H1 (cell line): ENCODE results near the gene PEX19.

ENCODE experiments used
- ATF2 ChIP-seq: IDR thresholded peaks from 2 replicates; pipeline ENCODE4 v1.6.1; 2012; ENCODE audit warnings: low read length, inconsistent platforms
- EP300 ChIP-seq, 2 experiments: IDR thresholded peaks; 1 replicate in 1 of 2; 2 replicates in 1 of 2; pipeline ENCODE4 v1.6.1; 2011 to 2012; ENCODE audit warnings: low read depth in 2 of 2, low read length in 2 of 2, mild to moderate bottlenecking in 2 of 2, borderline replicate concordance in 1 of 2, inconsistent platforms in 1 of 2, moderate library complexity in 1 of 2
- HDAC6 ChIP-seq: IDR thresholded peaks from one replicate; pipeline ENCODE4 v1.7.1; 2012; ENCODE audit warnings: low read depth, mild to moderate bottlenecking, inconsistent platforms, low read length, moderate library complexity
- JUN ChIP-seq: IDR thresholded peaks from 2 replicates; pipeline ENCODE4 v1.6.1; 2011; ENCODE audit warnings: low read depth, mild to moderate bottlenecking, improper control_type of control experiment, low read length
- NRF1 ChIP-seq: IDR thresholded peaks from 2 replicates; pipeline ENCODE4 v1.6.1; 2011; ENCODE audit warnings: mild to moderate bottlenecking, low read depth, low read length, improper control_type of control experiment
- PHF8 ChIP-seq: fragments of 200-600 bp; sonication (generic); conservative IDR thresholded peaks from 2 replicates; pipeline ENCODE4 v1.7.1; 2012; ENCODE audit warnings: low read depth, mild to moderate bottlenecking, inconsistent platforms, low read length, moderate library complexity
- RFX5 ChIP-seq: IDR thresholded peaks from 2 replicates; pipeline ENCODE4 v1.6.1; 2011; ENCODE audit warnings: low read depth, low read length, improper control_type of control experiment, borderline replicate concordance
- RXRA ChIP-seq: IDR thresholded peaks from 2 replicates; pipeline ENCODE4 v1.6.1; 2011; ENCODE audit warnings: low read depth, mild to moderate bottlenecking, low read length, moderate library complexity; ENCODE audit not compliant: insufficient read depth
- SP1 ChIP-seq: IDR thresholded peaks from 2 replicates; pipeline ENCODE4 v1.6.1; 2011; ENCODE audit warnings: low read depth, low read length
- TBP ChIP-seq: IDR thresholded peaks from 2 replicates; pipeline ENCODE4 v1.6.1; 2011; ENCODE audit warnings: low read depth, low read length, improper control_type of control experiment
- TF ChIP-seq, protein P1 (sequence below), 3 experiments: IDR thresholded peaks; 1 replicate in 2 of 3; 2 replicates in 1 of 3; pipeline versions ENCODE4 v1.5.1 to v1.6.1; 2011; ENCODE audit warnings: low read length in 3 of 3, mild to moderate bottlenecking in 3 of 3, inconsistent platforms in 2 of 3, low read depth in 1 of 3, moderate library complexity in 1 of 3; ENCODE audit not compliant: insufficient read depth in 1 of 3; ENCODE audit errors: control extremely low read depth in 1 of 3

DNA sequence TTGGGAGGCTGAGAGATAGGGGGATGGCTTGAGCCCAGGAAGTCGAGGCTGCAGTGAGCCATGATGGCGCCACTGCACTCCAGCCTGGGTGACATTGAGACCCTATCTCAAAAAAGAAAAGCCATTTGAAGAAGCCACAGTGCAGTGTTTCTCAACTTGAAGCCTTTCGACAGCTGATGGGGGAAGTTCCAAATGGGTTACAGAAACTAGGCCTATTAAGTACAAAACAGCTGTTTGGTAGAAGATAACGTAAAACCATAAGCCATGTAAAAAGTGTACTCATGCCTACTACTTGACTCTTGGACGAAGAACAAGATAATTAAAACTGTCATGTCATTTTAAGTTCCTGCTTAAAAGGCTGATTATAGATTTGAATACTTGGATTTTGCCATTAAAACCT is 41.5 kb upstream of the PEX19 start:
- TF ChIP-seq TBP (no peak), ATF2 (no peak), RXRA (no peak), EP300 (IDR thresholded peaks at IDR 0.05; ENCODE audit: borderline replicate concordance in 1 of 2, low read depth in 2 of 2, low read length in 2 of 2) (no peak), NRF1 (no peak), PHF8 (no peak), SP1 (no peak), JUN (no peak), HDAC6 (no peak), RFX5 (no peak)
- TF ChIP-seq, protein P1, sequence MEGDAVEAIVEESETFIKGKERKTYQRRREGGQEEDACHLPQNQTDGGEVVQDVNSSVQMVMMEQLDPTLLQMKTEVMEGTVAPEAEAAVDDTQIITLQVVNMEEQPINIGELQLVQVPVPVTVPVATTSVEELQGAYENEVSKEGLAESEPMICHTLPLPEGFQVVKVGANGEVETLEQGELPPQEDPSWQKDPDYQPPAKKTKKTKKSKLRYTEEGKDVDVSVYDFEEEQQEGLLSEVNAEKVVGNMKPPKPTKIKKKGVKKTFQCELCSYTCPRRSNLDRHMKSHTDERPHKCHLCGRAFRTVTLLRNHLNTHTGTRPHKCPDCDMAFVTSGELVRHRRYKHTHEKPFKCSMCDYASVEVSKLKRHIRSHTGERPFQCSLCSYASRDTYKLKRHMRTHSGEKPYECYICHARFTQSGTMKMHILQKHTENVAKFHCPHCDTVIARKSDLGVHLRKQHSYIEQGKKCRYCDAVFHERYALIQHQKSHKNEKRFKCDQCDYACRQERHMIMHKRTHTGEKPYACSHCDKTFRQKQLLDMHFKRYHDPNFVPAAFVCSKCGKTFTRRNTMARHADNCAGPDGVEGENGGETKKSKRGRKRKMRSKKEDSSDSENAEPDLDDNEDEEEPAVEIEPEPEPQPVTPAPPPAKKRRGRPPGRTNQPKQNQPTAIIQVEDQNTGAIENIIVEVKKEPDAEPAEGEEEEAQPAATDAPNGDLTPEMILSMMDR (IDR thresholded peaks at IDR 0.05; ENCODE audit: control extremely low read depth in 1 of 3, insufficient read depth in 1 of 3, low read depth in 1 of 3, low read length in 3 of 3) = no peak
